Fibroblast of lung (primary cell): ENCODE measurements around the gene IAPP. TPM values are rescaled to one million over a fixed set of nuclear protein-coding genes. Genes with fewer than 3 reads are reported as not detected.
A peak's percentile ranks its signal among the peaks of the same experiment; 100 is the strongest.

Experiments used
- DNase-seq, 2 donors: peaks; one replicate each; pipeline versions ENCODE4 v3.0.0 to v3.0.0-alpha.2; 2010; ENCODE audit warnings: low read depth in 2 of 2
- H2AFZ ChIP-seq: 2 replicates; pipeline ENCODE4 v1.5.1; 2012; ENCODE audit warnings: low read length, control low read depth, inconsistent platforms
- H3K27ac ChIP-seq: 2 replicates; pipeline ENCODE4 v1.5.1; 2011; ENCODE audit warnings: low read length, control low read depth; ENCODE audit not compliant: insufficient read depth
- H3K27me3 ChIP-seq: 2 replicates; pipeline ENCODE4 v1.5.1; 2011; ENCODE audit warnings: mild to moderate bottlenecking, low read length; ENCODE audit not compliant: control insufficient read depth, insufficient read depth
- H3K36me3 ChIP-seq: 2 replicates; pipeline ENCODE4 v1.5.1; 2011; ENCODE audit warnings: low read length; ENCODE audit not compliant: control insufficient read depth, insufficient read depth
- H3K4me1 ChIP-seq: 2 replicates; pipeline ENCODE4 v1.5.1; 2011; ENCODE audit warnings: low read length; ENCODE audit not compliant: control insufficient read depth, insufficient read depth; ENCODE audit errors: extremely low read depth
- H3K4me2 ChIP-seq: 2 replicates; pipeline ENCODE4 v1.5.1; 2011; ENCODE audit warnings: low read length, control low read depth; ENCODE audit not compliant: insufficient read depth; ENCODE audit errors: extremely low read depth
- H3K4me3 ChIP-seq, 4 experiments: fragments of 200-600 bp in 1 of 4; sonication (generic) in 1 of 4; replicated peaks in 1 of 4; 2 replicates each; pipeline ENCODE4 v1.5.1; 2011 to 2016; ENCODE audit warnings: low read length in 4 of 4, low read depth in 3 of 4, mild to moderate bottlenecking in 3 of 4, control low read depth in 2 of 4, inconsistent platforms in 1 of 4, mixed read lengths in 1 of 4; ENCODE audit not compliant: insufficient read depth in 1 of 4; ENCODE audit errors: control extremely low read depth in 1 of 4
- H3K79me2 ChIP-seq: 2 replicates; pipeline ENCODE4 v1.5.1; 2012; ENCODE audit warnings: mild to moderate bottlenecking, low read length, inconsistent platforms; ENCODE audit not compliant: control insufficient read depth, insufficient read depth
- H3K9ac ChIP-seq: 2 replicates; pipeline ENCODE4 v1.5.1; 2011; ENCODE audit warnings: mild to moderate bottlenecking, low read length, control low read depth; ENCODE audit not compliant: insufficient read depth
- H3K9me3 ChIP-seq: 2 replicates; pipeline ENCODE4 v1.5.1; 2012; ENCODE audit warnings: low read depth, low read length; ENCODE audit not compliant: control insufficient read depth, insufficient read depth
- H4K20me1 ChIP-seq: 2 replicates; pipeline ENCODE4 v1.5.1; 2011; ENCODE audit warnings: low read length; ENCODE audit not compliant: control insufficient read depth, insufficient read depth; ENCODE audit errors: extremely low read depth
- CTCF ChIP-seq, 2 donors: IDR thresholded peaks in 1 of 2; conservative IDR thresholded peaks in 1 of 2; 1 replicate in 1 of 2; 2 replicates in 1 of 2; pipeline ENCODE4 v1.5.1; 2011 to 2012; ENCODE audit warnings: low read length in 2 of 2, control low read depth in 1 of 2, inconsistent platforms in 1 of 2, low read depth in 1 of 2, mild to moderate bottlenecking in 1 of 2
- EZH2 ChIP-seq: IDR thresholded peaks from 2 replicates; pipeline ENCODE4 v1.5.1; 2012; ENCODE audit warnings: low read length, control low read depth, mild to moderate bottlenecking; ENCODE audit errors: missing control alignments
- polyA plus RNA-seq, 2 donors: library from polyadenylated mRNA; depleted of rRNA in 1 of 2; stranded (reverse) in 1 of 2; unstranded in 1 of 2; fragments of >200 nt; gene quantifications; 2 replicates each; pipeline ENCODE4 v1.2.1, GENCODE V29; 2011 to 2012; ENCODE audit warnings: missing spikeins in 1 of 2
- total RNA-seq: library from RNA; depleted of rRNA; stranded (reverse); fragments of >200 nt; gene quantifications from 2 replicates; pipeline ENCODE4 v1.2.1, GENCODE V29; 2014

IAPP gene
- total and polyA plus RNA-seq, 2 donors (not counting 1 experiment from before 2014, with no cell fraction given): not detected

DNA sequence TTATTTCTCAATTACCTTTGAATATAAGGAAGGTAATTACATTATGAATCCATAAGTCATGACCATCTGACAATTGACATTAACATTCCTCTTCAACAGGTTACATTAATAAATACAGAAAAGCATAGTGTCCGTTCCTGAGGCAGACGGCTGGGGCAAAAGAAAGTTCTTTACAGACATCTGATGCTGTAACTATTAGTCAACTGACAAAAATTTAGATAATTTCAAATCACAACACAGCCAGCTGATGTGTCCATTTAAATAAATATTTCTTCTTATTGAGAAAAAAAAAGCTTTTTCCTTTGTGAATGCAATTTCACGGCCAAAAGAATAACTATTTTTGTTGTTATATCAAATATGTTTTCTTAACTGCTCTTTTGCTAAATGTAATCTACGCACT lies 55.5 kb downstream of the IAPP start:
- Histone ChIP-seq H3K36me3 (no peaks in the 10 kb centered on the region), H4K20me1 (no peaks in the 10 kb centered on the region), H3K9ac (no peak overlapping the region), H3K9me3 (no peaks in the 10 kb centered on the region), H3K4me2 (no peak overlapping the region), H3K4me1 (no peaks in the 10 kb centered on the region), H3K27ac (no peak overlapping the region), H3K79me2 (no peaks in the 10 kb centered on the region), H3K27me3 (no peaks in the 10 kb centered on the region), H3K4me3 (no peak overlapping the region), H2AFZ (no peak overlapping the region)
- peak; percentile 28 to 50 for DNase-seq
- TF ChIP-seq EZH2 (no peak), CTCF (conservative IDR thresholded peaks at IDR 0.05 in 1 of 2, IDR thresholded peaks at IDR 0.05 in 1 of 2; ENCODE audit: low read depth in 1 of 2, low read length in 2 of 2) (no peak)

Other genes starting within 250 kb of the IAPP start
- not detected in 2 replicates for gene SLCO1B1, start 241.7 kb upstream of the IAPP start, total RNA-seq
- gene SLCO1B1, start 241.7 kb upstream of the IAPP start, polyA plus RNA-seq: not detected in 2 replicates
- not detected in 2 replicates for gene SLCO1A2, start 38.0 kb upstream of the IAPP start, total RNA-seq
- not detected in 2 replicates for gene SLCO1A2, start 38.0 kb upstream of the IAPP start, polyA plus RNA-seq
- gene PYROXD1, start 64.8 kb downstream of the IAPP start, total RNA-seq: 9.5 and 13.9 TPM in 2 replicates
- 12.1 and 14.6 TPM in 2 replicates for gene PYROXD1, start 64.8 kb downstream of the IAPP start, polyA plus RNA-seq
- 62.6 and 79.9 TPM in 2 replicates for gene RECQL, start 128.7 kb downstream of the IAPP start, total RNA-seq
- gene RECQL, start 128.7 kb downstream of the IAPP start, polyA plus RNA-seq: 54.8 and 57.5 TPM in 2 replicates
- 38.8 and 41.3 TPM in 2 replicates for gene GOLT1B, start 128.9 kb downstream of the IAPP start, total RNA-seq
- 45.4 and 56.8 TPM in 2 replicates for gene GOLT1B, start 128.9 kb downstream of the IAPP start, polyA plus RNA-seq
- gene SPX, start 153.4 kb downstream of the IAPP start, total RNA-seq: 0.50 and 1.3 TPM in 2 replicates
- 0.17 and 0.75 TPM in 2 replicates for gene SPX, start 153.4 kb downstream of the IAPP start, polyA plus RNA-seq
- not detected in 2 replicates for gene GYS2, start 231.9 kb downstream of the IAPP start, total RNA-seq
- gene GYS2, start 231.9 kb downstream of the IAPP start, polyA plus RNA-seq: not detected in 2 replicates